Germinal center (tissue), 1 donor: Measurements from ENCODE around the gene SMIM12.
"Not testable (repeated sequence)": the region's sequence is repeated elsewhere in the genome, so short reads cannot be mapped to it uniquely, and the experiment has no call there.

Experiments used
- DNase-seq: peaks from one replicate; pipeline ENCODE4 v3.0.0; 2012; ENCODE audit warnings: mixed read lengths, low spot score

The SMIM12 gene

GRCh38 chr1:34843392-34844251 is 15.9 kb downstream of the SMIM12 start:
- no peak for DNase-seq

- no peak for DNase-seq
Observed at GRCh38 chr1:34842952-34843371, 16.6 kb downstream of the SMIM12 start.

- no peak for DNase-seq
Observed at GRCh38 chr1:34842073-34842472, 17.5 kb downstream of the SMIM12 start.

GRCh38 chr1:34840426-34840825 is 19.1 kb downstream of the SMIM12 start:
- no peak for DNase-seq

- no peak for DNase-seq
Observed at GRCh38 chr1:34839526-34840305, 19.8 kb downstream of the SMIM12 start.

GRCh38 chr1:34833711-34834110 is 25.8 kb downstream of the SMIM12 start:
- no peak for DNase-seq

- DNase-seq: no peak
Observed at GRCh38 chr1:34831721-34832246, 27.8 kb downstream of the SMIM12 start.

- no peak for DNase-seq
Observed at GRCh38 chr1:34829250-34829649, 30.3 kb downstream of the SMIM12 start.

GRCh38 chr1:34828611-34829010 is 30.9 kb downstream of the SMIM12 start:
- no peak for DNase-seq

- DNase-seq: no peak
Observed at GRCh38 chr1:34827341-34827941, 32.1 kb downstream of the SMIM12 start.

GRCh38 chr1:34825455-34826091 is 34.0 kb downstream of the SMIM12 start:
- DNase-seq: no peak

- no peak for DNase-seq
Observed at GRCh38 chr1:34824817-34825454, 34.6 kb downstream of the SMIM12 start.

GRCh38 chr1:34822202-34822601 is 37.3 kb downstream of the SMIM12 start:
- no peak for DNase-seq

- DNase-seq: not testable (repeated sequence)
Observed at GRCh38 chr1:34818862-34819261, 40.7 kb downstream of the SMIM12 start.

- DNase-seq: no peak
Observed at GRCh38 chr1:34816778-34817177, 42.8 kb downstream of the SMIM12 start.

GRCh38 chr1:34816332-34816731 is 43.2 kb downstream of the SMIM12 start:
- no peak for DNase-seq

GRCh38 chr1:34810781-34811180 is 48.8 kb downstream of the SMIM12 start:
- not testable (repeated sequence) for DNase-seq

GRCh38 chr1:34808051-34808810 is 51.3 kb downstream of the SMIM12 start:
- DNase-seq: no peak

- no peak for DNase-seq
Observed at GRCh38 chr1:34806396-34806795, 53.2 kb downstream of the SMIM12 start.

- DNase-seq: no peak
Observed at GRCh38 chr1:34803770-34804169, 55.8 kb downstream of the SMIM12 start.
